Mesenchymal stem cell (in vitro differentiated cells and primary cell): ENCODE data around the gene PAPSS2.
A peak's percentile ranks its signal among the peaks of the same experiment; 100 is the strongest.

Source experiments
- DNase-seq: peaks from one replicate; pipeline ENCODE4 v3.0.0-alpha.2; 2013
- H2AFZ ChIP-seq: one replicate; pipeline ENCODE4 v1.6.1; 2013; ENCODE audit warnings: low read depth, mild to moderate bottlenecking, control low read depth, inconsistent platforms, low read length, moderate library complexity
- H2AK5ac ChIP-seq: 2 replicates; pipeline ENCODE4 v1.6.1; 2013; ENCODE audit warnings: low read length, moderate library complexity, mild to moderate bottlenecking, inconsistent platforms; ENCODE audit not compliant: severe bottlenecking
- H2BK120ac ChIP-seq: one replicate; pipeline ENCODE4 v1.6.1; 2013; ENCODE audit warnings: low read depth, mild to moderate bottlenecking, inconsistent platforms, low read length, moderate library complexity
- H2BK12ac ChIP-seq, 2 experiments: one replicate each; pipeline ENCODE4 v1.6.1; 2013; ENCODE audit warnings: inconsistent platforms in 2 of 2, low read length in 2 of 2, mild to moderate bottlenecking in 2 of 2, moderate library complexity in 2 of 2, control low read depth in 1 of 2
- H2BK15ac ChIP-seq: one replicate; pipeline ENCODE4 v1.6.1; 2013; ENCODE audit warnings: mild to moderate bottlenecking, low read depth, inconsistent platforms; ENCODE audit not compliant: poor library complexity, severe bottlenecking
- H2BK5ac ChIP-seq: 2 replicates; pipeline ENCODE4 v1.6.1; 2013; ENCODE audit warnings: low read depth, mild to moderate bottlenecking, low read length, control low read depth, inconsistent platforms; ENCODE audit not compliant: poor library complexity, severe bottlenecking
- H3K14ac ChIP-seq, 2 experiments: one replicate each; pipeline ENCODE4 v1.6.1; 2013; ENCODE audit warnings: inconsistent platforms in 2 of 2, low read length in 2 of 2, control low read depth in 1 of 2, mild to moderate bottlenecking in 1 of 2, moderate library complexity in 1 of 2
- H3K18ac ChIP-seq, 2 experiments: one replicate each; pipeline ENCODE4 v1.6.1; 2013; ENCODE audit warnings: inconsistent platforms in 2 of 2, low read length in 2 of 2, control low read depth in 1 of 2, low read depth in 1 of 2, mild to moderate bottlenecking in 1 of 2
- H3K23ac ChIP-seq, 2 experiments: one replicate each; pipeline ENCODE4 v1.6.1; 2013; ENCODE audit warnings: inconsistent platforms in 2 of 2, low read length in 2 of 2, mild to moderate bottlenecking in 2 of 2, moderate library complexity in 2 of 2, control low read depth in 1 of 2
- H3K27ac ChIP-seq: 2 replicates; pipeline ENCODE4 v1.5.1; 2013; ENCODE audit warnings: mild to moderate bottlenecking, moderate library complexity, low read length, control low read depth, inconsistent platforms; ENCODE audit not compliant: poor library complexity, severe bottlenecking
- H3K27me3 ChIP-seq, 2 experiments: 2 replicates each; pipeline versions ENCODE4 v1.6.1 to v1.7.0; 2013; ENCODE audit warnings: low read length in 2 of 2, mild to moderate bottlenecking in 2 of 2, moderate library complexity in 2 of 2, control low read depth in 1 of 2, inconsistent platforms in 1 of 2; ENCODE audit not compliant: control insufficient read depth in 1 of 2, insufficient read depth in 1 of 2
- H3K36me3 ChIP-seq, 2 experiments: 2 replicates each; pipeline versions ENCODE4 v1.6.1 to v1.7.0; 2013; ENCODE audit warnings: low read length in 2 of 2, control low read depth in 1 of 2, inconsistent platforms in 1 of 2, low read depth in 1 of 2, mild to moderate bottlenecking in 1 of 2; ENCODE audit not compliant: insufficient read depth in 2 of 2, control insufficient read depth in 1 of 2
- H3K4ac ChIP-seq, 2 experiments: one replicate each; pipeline ENCODE4 v1.6.1; 2013; ENCODE audit warnings: inconsistent platforms in 2 of 2, low read length in 2 of 2, mild to moderate bottlenecking in 2 of 2, moderate library complexity in 2 of 2, control low read depth in 1 of 2, low read depth in 1 of 2
- H3K4me1 ChIP-seq: 2 replicates; pipeline ENCODE4 v1.6.1; 2013; ENCODE audit warnings: low read depth, low read length, control low read depth; ENCODE audit not compliant: control insufficient read depth, insufficient read depth
- H3K4me2 ChIP-seq: 2 replicates; pipeline ENCODE4 v1.6.1; 2013; ENCODE audit warnings: low read length, mild to moderate bottlenecking, inconsistent platforms; ENCODE audit not compliant: poor library complexity, severe bottlenecking
- H3K4me3 ChIP-seq, 2 experiments: 2 replicates each; pipeline versions ENCODE4 v1.5.1 to v1.7.0; 2013; ENCODE audit warnings: low read length in 2 of 2, mild to moderate bottlenecking in 2 of 2, control low read depth in 1 of 2, low read depth in 1 of 2; ENCODE audit not compliant: insufficient read depth in 1 of 2
- H3K79me1 ChIP-seq: replicated peaks from 2 replicates; pipeline ENCODE4 v1.6.1; 2013; ENCODE audit warnings: mild to moderate bottlenecking, control low read depth, low read length, inconsistent platforms; ENCODE audit not compliant: poor library complexity, severe bottlenecking
- H3K9ac ChIP-seq: 2 replicates; pipeline ENCODE4 v1.7.0; 2013; ENCODE audit warnings: mild to moderate bottlenecking, low read length, moderate library complexity
- H3K9me3 ChIP-seq: 2 replicates; pipeline ENCODE4 v1.7.0; 2013; ENCODE audit warnings: mild to moderate bottlenecking, low read length; ENCODE audit not compliant: control insufficient read depth
- H4K8ac ChIP-seq: one replicate; pipeline ENCODE4 v1.6.1; 2013; ENCODE audit warnings: inconsistent platforms, mild to moderate bottlenecking, low read length, moderate library complexity
- H4K91ac ChIP-seq: one replicate; pipeline ENCODE4 v1.6.1; 2013; ENCODE audit warnings: mild to moderate bottlenecking, low read length, inconsistent platforms
- WGBS: methylation state at CpG from one replicate; pipeline ENCODE4 v1.1.7; 2013; ENCODE audit warnings: mixed read lengths; 5-methylcytosine and 5-hydroxymethylcytosine counted together

Gene PAPSS2

GRCh38 chr10:87658321-87658795 lies 1.3 kb upstream of the PAPSS2 start:
- no peak overlapping the region for H2BK5ac ChIP-seq
- H3K9me3 ChIP-seq, result no peaks in the 10 kb centered on the region
- H4K8ac ChIP-seq, result no peak overlapping the region
- no peaks in the 10 kb centered on the region for H3K36me3 ChIP-seq
- no peak overlapping the region for H3K23ac ChIP-seq
- H3K4me2 ChIP-seq, result no peak overlapping the region
- no peak overlapping the region for H3K9ac ChIP-seq
- H3K18ac ChIP-seq, result peak overlapping the region; percentile 40 to 48
- peak overlapping the region; percentile 49 for H4K91ac ChIP-seq
- peak overlapping the region; percentile 73 for H2BK15ac ChIP-seq
- H3K79me1 ChIP-seq, result peaks cover 13% of the 10 kb centered on the region
- WGBS, result 96% methylated on average over 2 of the region's 5 CpGs
- H3K27me3 ChIP-seq, result no peaks in the 10 kb centered on the region
- no peak overlapping the region for H2BK120ac ChIP-seq
- H2BK12ac ChIP-seq, result peak overlapping the region; percentile 59 to 79
- peaks cover 13% of the 10 kb centered on the region for H3K4me1 ChIP-seq
- no peak overlapping the region for H3K14ac ChIP-seq
- peak; percentile 46 for DNase-seq
- no peak overlapping the region for H3K4me3 ChIP-seq
- no peak overlapping the region for H3K27ac ChIP-seq
- no peak overlapping the region for H2AK5ac ChIP-seq
- peak overlapping the region; percentile 8 to 57 for H3K4ac ChIP-seq
- H2AFZ ChIP-seq, result no peak overlapping the region

GRCh38 chr10:87658858-87659555 lies 671 bp upstream of the PAPSS2 start:
- Histone ChIP-seq H3K27me3 (no peaks in the 10 kb centered on the region), H3K9me3 (no peaks in the 10 kb centered on the region), H2AK5ac (no peak overlapping the region), H3K4me2 (peak overlapping the region; percentile 50), H3K23ac (no peak overlapping the region), H3K18ac (peak overlapping the region; percentile 66 to 91), H2BK15ac (peak overlapping the region; percentile 73), H3K4me1 (peaks cover 13% of the 10 kb centered on the region), H3K27ac (no peak overlapping the region), H3K36me3 (peaks cover 0 to 2% of the 10 kb centered on the region in 2 experiments), H2BK12ac (peak overlapping the region; percentile 59 to 79), H3K4ac (peak overlapping the region; percentile 49 to 57), H4K8ac (peak overlapping the region; percentile 67), H3K4me3 (peak overlapping the region; percentile 62 to 89), H2BK5ac (no peak overlapping the region), H3K9ac (peak overlapping the region; percentile 94), H4K91ac (peak overlapping the region; percentile 65), H3K79me1 (peaks cover 17% of the 10 kb centered on the region), H3K14ac (no peak overlapping the region), H2AFZ (no peak overlapping the region), H2BK120ac (peak overlapping the region; percentile 91)
- WGBS, result 47% methylated on average over 13 of the region's 15 CpGs
- DNase-seq, result peak; percentile 42

- Histone ChIP-seq H3K4me2 (peak overlapping the region; percentile 65), H3K18ac (peak overlapping the region; percentile 86 to 91), H2BK5ac (no peak overlapping the region), H3K4ac (peak overlapping the region; percentile 20 to 95), H2AFZ (no peak overlapping the region), H3K36me3 (peaks cover 0 to 2% of the 10 kb centered on the region in 2 experiments), H3K27ac (peak overlapping the region; percentile 13), H2BK120ac (peak overlapping the region; percentile 91), H2AK5ac (peak overlapping the region; percentile 39), H3K9ac (peak overlapping the region; percentile 94), H3K4me3 (peak overlapping the region; percentile 62 to 89), H4K91ac (peak overlapping the region; percentile 30), H2BK15ac (peak overlapping the region; percentile 84), H3K9me3 (no peaks in the 10 kb centered on the region), H2BK12ac (peak overlapping the region in 1 of 2 experiments; percentile 48), H3K4me1 (peaks cover 13% of the 10 kb centered on the region), H3K23ac (no peak overlapping the region), H4K8ac (peak overlapping the region; percentile 81), H3K27me3 (no peaks in the 10 kb centered on the region), H3K79me1 (peaks cover 19% of the 10 kb centered on the region), H3K14ac (no peak overlapping the region)
- WGBS, result 16% methylated on average over 12 of the region's 12 CpGs
- peak; percentile 85 for DNase-seq
Observed at GRCh38 chr10:87660484-87661133, 931 bp downstream of the PAPSS2 start.
